Ovary (tissue), 9 donors: ENCODE results near the gene LIMS2. TPM values are rescaled to one million over a fixed set of nuclear protein-coding genes. Genes with fewer than 3 reads are reported as not detected.

Source experiments
- DNase-seq, 5 donors: peaks; one replicate each; pipeline ENCODE4 v3.0.0-alpha.2; 2019 to 2020
- H3K27ac ChIP-seq, 2 donors: fragments of 200-600 bp; one replicate each; pipeline versions ENCODE4 v1.5.1 to v1.8.0; 2019 to 2022
- H3K27me3 ChIP-seq: fragments of 200-600 bp; one replicate; pipeline ENCODE4 v1.8.0; 2022
- H3K36me3 ChIP-seq: fragments of 200-600 bp; sonication (generic); one replicate; pipeline ENCODE4 v1.5.1; 2019
- H3K4me1 ChIP-seq: one replicate; pipeline ENCODE4 v1.8.1; 2013; ENCODE audit warnings: mild to moderate bottlenecking, moderate library complexity; ENCODE audit not compliant: insufficient read depth
- H3K4me3 ChIP-seq: fragments of 200-600 bp; sonication (generic); one replicate; pipeline ENCODE4 v1.5.1; 2017
- H3K9me3 ChIP-seq, 2 donors: fragments of 200-600 bp in 1 of 2; sonication (generic) in 1 of 2; one replicate each; pipeline versions ENCODE4 v1.5.1 to v1.8.1; 2013 to 2019; ENCODE audit warnings: mild to moderate bottlenecking in 1 of 2, moderate library complexity in 1 of 2
- CTCF ChIP-seq, 3 donors: fragments of 450-650 bp in 2 of 3; fragments of 200-600 bp in 1 of 3; IDR thresholded peaks; one replicate each; pipeline versions ENCODE4 v1.5.1 to v1.8.0; 2016 to 2022; ENCODE audit warnings: antibody characterized with exemption in 3 of 3, mild to moderate bottlenecking in 1 of 3
- EP300 ChIP-seq: sonication (generic); formaldehyde crosslinking; IDR thresholded peaks from one replicate; pipeline ENCODE4 v1.6.1; 2017; ENCODE audit warnings: antibody characterized with exemption
- POLR2A ChIP-seq: fragments of 450-650 bp; IDR thresholded peaks from one replicate; pipeline ENCODE4 v1.6.1; 2017; ENCODE audit warnings: antibody characterized with exemption, mild to moderate bottlenecking, moderate library complexity
- WGBS, 3 donors: extraction: QIAGEN DNeasy Blood & Tissue Kit in 1 of 3; methylation state at CpG; one replicate each; pipeline versions ENCODE4 v1.1.5 to v1.1.7; 2013 to 2017; 5-methylcytosine and 5-hydroxymethylcytosine counted together
- intact Hi-C, 4 donors: fragments of 100-400 bp; cut with DNase I; formaldehyde crosslinking; loops; one replicate each; pipeline versions ENCODE4 v1.11.0 to v1.15.1; 2022 to 2023
- polyA plus RNA-seq, 2 donors: library from polyadenylated mRNA; stranded (reverse); fragments of 200-250 nt in 1 of 2; fragments of 350-450 nt in 1 of 2; fragmentation: Illumina TruSeq in 1 of 2; extraction: RNeasy Lipid Tissue Mini Kit (QIAGEN cat#74804) in 1 of 2; gene quantifications; one replicate each; pipeline ENCODE4 v1.2.3, GENCODE V29; 2013 to 2014
- total RNA-seq, 7 donors: library from RNA; depleted of rRNA in 2 of 7; stranded (reverse); fragments of >200 nt in 2 of 7; fragmentation: NEBNext Ultra II Directional in 3 of 7; extraction: Animal tissue kit (Norgen Biotek cat#: 25700) in 3 of 7; gene quantifications; one replicate each; pipeline versions ENCODE4 v1.1.0 to v1.2.4, GENCODE V29; 2016 to 2023
- donor health status: DM: no; HTN: no; CAD: no; lungs with moderate emphysema.
- donor health status: DM: no; HTN: no; CAD: no.
- donor health status: Bipolar disorder and iron deficiency.
- donor health status: DM: yes; HTN: yes; CAD: no.
- donor health status: DM: no; HTN: no; CAD: no.
- donor health status: DM: yes; HTN: yes; CAD: no.

LIMS2 gene
- total and polyA plus RNA-seq, 9 donors: 3.8 to 70.4 (median 19.1) TPM

GRCh38 chr2:127608061-127609030 is 67.0 kb downstream of the LIMS2 start:
- Histone ChIP-seq H3K4me1 (no peaks in the 10 kb centered on the region), H3K4me3 (no peak overlapping the region), H3K36me3 (no peaks in the 10 kb centered on the region), H3K27me3 (no peaks in the 10 kb centered on the region), H3K27ac (no peak overlapping the region), H3K9me3 (no peaks in the 10 kb centered on the region)
- TF ChIP-seq CTCF (IDR thresholded peaks at IDR 0.05) (no peak), EP300 (no peak), POLR2A (no peak)
- WGBS, 3 donors: 86 to 89% (median 88%) methylated on average over 23 to 25 of the region's 25 CpGs
- peak in 1 of 5 donors; percentile 24 for DNase-seq
- intact Hi-C loops: no loop called here

DNA sequence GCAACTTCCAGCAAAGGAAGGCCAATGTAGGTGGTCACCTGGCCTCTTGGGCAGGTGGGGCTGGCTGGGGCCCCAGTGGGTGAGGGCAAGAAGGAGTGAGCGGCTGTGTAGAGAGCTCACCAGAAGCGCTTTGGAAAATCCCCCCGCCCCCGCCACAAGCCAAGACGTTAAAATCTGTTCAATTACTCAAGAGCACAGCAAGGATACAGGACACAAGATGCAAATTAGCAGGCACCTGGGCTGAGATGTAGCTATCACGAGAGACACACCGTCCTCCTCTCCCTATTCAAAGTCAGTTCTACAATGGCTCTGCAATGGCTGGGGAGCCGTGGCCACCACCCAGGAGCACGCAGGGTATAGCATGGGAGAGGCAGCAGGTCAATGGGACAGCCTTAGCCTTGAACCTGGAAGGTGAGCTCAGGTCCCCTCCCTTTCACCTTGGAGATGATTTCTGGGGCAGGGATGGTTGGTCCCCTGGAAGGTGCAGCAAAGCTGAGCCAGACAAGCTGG is 67.9 kb downstream of the LIMS2 start:
- H3K36me3 ChIP-seq: no peaks in the 10 kb centered on the region
- peak in 1 of 5 donors; percentile 11 for DNase-seq
- H3K27ac ChIP-seq: no peak overlapping the region
- intact Hi-C loops: no loop called here
- no peak for TF ChIP-seq EP300
- TF ChIP-seq CTCF (IDR thresholded peaks at IDR 0.05): no peak
- no peak for TF ChIP-seq POLR2A
- H3K4me3 ChIP-seq: no peak overlapping the region
- H3K4me1 ChIP-seq: no peaks in the 10 kb centered on the region
- H3K9me3 ChIP-seq: no peaks in the 10 kb centered on the region
- WGBS, 3 donors: 92 to 97% (median 93%) methylated on average over 9 of the region's 9 CpGs
- no peaks in the 10 kb centered on the region for H3K27me3 ChIP-seq

DNA sequence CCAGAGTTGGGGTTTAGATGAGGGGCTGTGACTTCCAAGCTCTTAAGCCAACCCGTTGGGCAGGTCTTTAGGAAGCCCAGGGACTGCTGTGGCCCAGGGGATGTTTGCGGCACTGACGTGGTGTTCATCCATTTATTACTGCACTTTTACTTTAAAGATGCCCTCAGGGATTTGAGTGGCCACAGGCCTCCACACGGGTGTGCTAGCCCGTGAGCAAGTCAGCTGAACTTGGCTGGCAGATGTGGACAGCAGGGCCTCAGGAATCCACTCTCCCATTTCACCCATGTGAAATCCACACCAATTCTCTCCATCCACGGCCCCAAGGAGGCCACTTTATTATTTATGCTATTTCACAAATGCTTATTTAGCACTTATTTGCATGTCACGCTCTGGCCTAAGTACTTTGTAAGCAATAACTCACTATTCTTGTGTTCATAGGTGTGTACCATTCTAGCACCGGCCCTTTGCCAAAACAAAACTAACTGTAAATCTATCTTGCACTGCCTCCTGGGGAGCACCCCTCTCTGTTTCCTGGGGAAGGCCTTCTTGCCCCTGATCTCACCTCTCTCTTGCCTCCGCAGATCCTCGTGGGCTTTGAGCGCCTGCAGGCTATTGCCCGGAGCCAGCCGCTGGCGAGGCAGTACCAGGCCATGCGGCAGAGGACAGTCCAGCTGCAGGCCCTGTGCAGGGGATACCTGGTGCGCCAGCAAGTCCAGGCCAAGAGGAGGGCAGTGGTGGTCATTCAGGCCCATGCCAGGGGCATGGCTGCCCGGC is 68.5 kb downstream of the LIMS2 start:
- WGBS, 3 donors: 89 to 93% (median 93%) methylated on average over 17 of the region's 17 CpGs
- Histone ChIP-seq H3K9me3 (no peaks in the 10 kb centered on the region), H3K36me3 (no peaks in the 10 kb centered on the region), H3K4me3 (no peak overlapping the region), H3K4me1 (no peaks in the 10 kb centered on the region), H3K27ac (no peak overlapping the region), H3K27me3 (no peaks in the 10 kb centered on the region)
- intact Hi-C loops: no loop called here
- peak in 1 of 5 donors; percentile 19 for DNase-seq
- TF ChIP-seq EP300: no peak
- TF ChIP-seq CTCF (IDR thresholded peaks at IDR 0.05): no peak
- TF ChIP-seq POLR2A: no peak

- TF ChIP-seq CTCF (IDR thresholded peaks at IDR 0.05) (no peak), POLR2A (no peak), EP300 (no peak)
- Histone ChIP-seq H3K9me3 (no peaks in the 10 kb centered on the region), H3K27ac (no peak overlapping the region), H3K36me3 (no peaks in the 10 kb centered on the region), H3K4me3 (no peak overlapping the region), H3K4me1 (no peaks in the 10 kb centered on the region), H3K27me3 (no peaks in the 10 kb centered on the region)
- WGBS, 3 donors: 73 to 86% (median 84%) methylated on average over 7 of the region's 7 CpGs
- intact Hi-C loops: no loop called here
- DNase-seq: peak in 1 of 5 donors; percentile 9
Observed at GRCh38 chr2:127605691-127606263, 69.6 kb downstream of the LIMS2 start.
